GM12878 (cell line): ENCODE results near the gene RNF220. TPM values are rescaled to one million over a fixed set of nuclear protein-coding genes. Genes with fewer than 3 reads are reported as not detected.

Source experiments
- ATAC-seq: fragments of 200-7000 bp; cut with Tn5 transposase; 3 replicates; pipeline ENCODE4 v1.9.1; 2020; ENCODE audit warnings: mild to moderate bottlenecking, moderate library complexity
- BruUV-seq: library from RNA; stranded (reverse); fragments of 400-500 nt; replicated peaks from 2 replicates; lab custom pipeline; 2021; lab: Mats Ljungman, UMichigan
- CTCF ChIA-PET: fragments of 300-600 bp; sonication (Branson Sonifier 250); formaldehyde crosslinking; extraction: SDS; loops from one replicate; lab custom pipeline; 2021; ENCODE audit warnings: inconsistent platforms; lab: Yijun Ruan, JAX
- POLR2A ChIA-PET: fragments of 350-600 bp; formaldehyde crosslinking; extraction: SDS; loops from one replicate; lab custom pipeline; 2021; ENCODE audit warnings: inconsistent platforms; lab: Charles Lee
- RAD21 ChIA-PET: fragments of 300-600 bp; sonication (Branson Sonifier 250); formaldehyde crosslinking; loops from one replicate; lab custom pipeline; 2023; ENCODE audit warnings: antibody characterized with exemption; ENCODE audit not compliant: unreplicated experiment; lab: Charles Lee
- SMC1A ChIA-PET: fragments of 300-600 bp; sonication (Branson Sonifier 250); formaldehyde crosslinking; loops from one replicate; lab custom pipeline; 2023; ENCODE audit not compliant: unreplicated experiment, uncharacterized antibody; lab: Charles Lee
- DNase-seq: peaks from one replicate; pipeline ENCODE4 v3.0.0-alpha.2; 2011; ENCODE audit warnings: low read depth, low spot score
- FAIRE-seq: peaks from 3 replicates; lab custom pipeline; 2011; peaks lifted over from hg19 to GRCh38; lab: Jason Lieb, UNC
- H2AFZ ChIP-seq: 2 replicates; pipeline ENCODE4 v1.6.0; 2011; ENCODE audit warnings: low read depth, low read length, control low read depth; ENCODE audit not compliant: control insufficient read depth
- H3K27ac ChIP-seq: 2 replicates; pipeline ENCODE4 v1.5.1; 2011; ENCODE audit warnings: control low read depth; ENCODE audit not compliant: control insufficient read depth, insufficient read depth
- H3K27me3 ChIP-seq, 2 experiments: replicated peaks in 1 of 2; 2 replicates each; pipeline versions ENCODE4 v1.6.0 to v1.6.1; 2011; ENCODE audit warnings: low read length in 1 of 2; ENCODE audit not compliant: control insufficient read depth in 2 of 2, insufficient read depth in 2 of 2
- H3K36me3 ChIP-seq, 2 experiments: 2 replicates each; pipeline ENCODE4 v1.5.1; 2011; ENCODE audit warnings: low read length in 1 of 2; ENCODE audit not compliant: control insufficient read depth in 2 of 2, insufficient read depth in 2 of 2
- H3K4me1 ChIP-seq: 2 replicates; pipeline ENCODE4 v1.6.1; 2011; ENCODE audit warnings: mild to moderate bottlenecking, low read length, moderate library complexity, mixed read lengths; ENCODE audit not compliant: control insufficient read depth, insufficient read depth
- H3K4me2 ChIP-seq: 2 replicates; pipeline ENCODE4 v1.6.0; 2011; ENCODE audit warnings: control low read depth; ENCODE audit not compliant: control insufficient read depth, insufficient read depth
- H3K4me3 ChIP-seq: fragments of 200-600 bp; sonication (generic); 2 replicates; pipeline ENCODE4 v1.5.1; 2016
- H3K79me2 ChIP-seq: 2 replicates; pipeline ENCODE4 v1.6.0; 2011; ENCODE audit warnings: low read length; ENCODE audit not compliant: control insufficient read depth, insufficient read depth
- H3K9ac ChIP-seq: 2 replicates; pipeline ENCODE4 v1.8.0; 2011; ENCODE audit warnings: low read length, control low read depth, mixed read lengths; ENCODE audit not compliant: control insufficient read depth, insufficient read depth
- H3K9me3 ChIP-seq: replicated peaks from 3 replicates; pipeline ENCODE4 v1.5.1; 2011; ENCODE audit warnings: mild to moderate bottlenecking, low read length; ENCODE audit not compliant: control insufficient read depth, insufficient read depth
- H4K20me1 ChIP-seq: 2 replicates; pipeline ENCODE4 v1.6.0; 2011; ENCODE audit not compliant: control insufficient read depth, insufficient read depth
- BACH1 ChIP-seq: fragments of 450-650 bp; IDR thresholded peaks from 2 replicates; pipeline ENCODE4 v1.6.1; 2017; ENCODE audit warnings: mild to moderate bottlenecking, borderline replicate concordance
- BCL11A ChIP-seq: IDR thresholded peaks from 2 replicates; pipeline ENCODE4 v1.6.1; 2011; ENCODE audit warnings: low read depth, low read length
- BHLHE40 ChIP-seq, 2 experiments: fragments of 450-650 bp in 1 of 2; IDR thresholded peaks; 2 replicates each; pipeline ENCODE4 v1.6.1; 2011 to 2017; ENCODE audit warnings: low read depth in 2 of 2, borderline replicate concordance in 1 of 2, improper control_type of control experiment in 1 of 2, low read length in 1 of 2, mild to moderate bottlenecking in 1 of 2
- BMI1 ChIP-seq: fragments of 450-650 bp; IDR thresholded peaks from 2 replicates; pipeline ENCODE4 v1.6.1; 2016; ENCODE audit warnings: mild to moderate bottlenecking, moderate library complexity, borderline replicate concordance
- JUNB ChIP-seq: IDR thresholded peaks from 2 replicates; pipeline ENCODE4 v1.6.1; 2016; ENCODE audit warnings: antibody characterized with exemption, mild to moderate bottlenecking
- NRF1 ChIP-seq: conservative IDR thresholded peaks from 2 replicates; pipeline ENCODE4 v1.6.1; 2011; ENCODE audit warnings: mild to moderate bottlenecking, low read depth, low read length, improper control_type of control experiment
- SIN3A ChIP-seq: IDR thresholded peaks from 2 replicates; pipeline ENCODE4 v1.6.1; 2012; ENCODE audit warnings: low read depth, low read length, improper control_type of control experiment
- SMARCA5 ChIP-seq: fragments of 450-650 bp; IDR thresholded peaks from 2 replicates; pipeline ENCODE4 v1.6.1; 2017; ENCODE audit warnings: mild to moderate bottlenecking
- TCF7 ChIP-seq: IDR thresholded peaks from 2 replicates; pipeline ENCODE4 v1.6.1; 2014; ENCODE audit warnings: antibody characterized with exemption, borderline replicate concordance
- ZNF274 ChIP-seq: IDR thresholded peaks from one replicate; pipeline ENCODE4 v1.8.0; 2011; ENCODE audit not compliant: insufficient read length, insufficient read depth
- ZSCAN29 ChIP-seq: fragments of 450-650 bp; IDR thresholded peaks from 2 replicates; pipeline ENCODE4 v1.6.1; 2017; ENCODE audit warnings: mild to moderate bottlenecking, moderate library complexity
- WGBS: methylation state at CpG from one replicate; pipeline ENCODE4 v1.1.6; 2016; ENCODE audit warnings: low lambda C conversion rate; ENCODE audit not compliant: insufficient replicate concordance, insufficient coverage; ENCODE audit errors: missing lambda C conversion rate; 5-methylcytosine and 5-hydroxymethylcytosine counted together
- in situ Hi-C: fragments of 300-500 bp; cut with MboI; formaldehyde crosslinking; loops from 9 replicates; pipeline ENCODE4 v1.14.3; 2018; ENCODE audit warnings: mixed read lengths
- intact Hi-C: fragments of 100-400 bp; cut with micrococcal nuclease; formaldehyde crosslinking; loops from one replicate; pipeline ENCODE4 v1.14.2; 2022; ENCODE audit not compliant: unreplicated experiment
- polyA plus RNA-seq, 11 experiments: library from polyadenylated mRNA; depleted of rRNA in 4 of 11; unstranded in 6 of 11; stranded (reverse) in 5 of 11; fragments of >200 nt; fragmentation: Nextera tagmentation in 4 of 11; fragmentation: Illumina TruSeq in 1 of 11; extraction: Ambion mirVana in 4 of 11; extraction: Trizol in 1 of 11; gene quantifications; 1 replicate in 1 of 11; 2 replicates in 10 of 11; pipeline versions ENCODE4 v1.2.1 to v1.2.3, GENCODE V29; 2011 to 2016; ENCODE audit warnings: inconsistent platforms in 2 of 11, missing spikeins in 2 of 11, low read depth in 1 of 11
- total RNA-seq, 4 experiments: library from RNA; depleted of rRNA in 3 of 4; stranded (reverse); fragments of >200 nt in 3 of 4; fragmentation: Illumina TruSeq in 1 of 4; extraction: Trizol in 1 of 4; gene quantifications; 2 replicates each; pipeline versions ENCODE4 v1.2.1 to v1.2.3, GENCODE V29; 2013 to 2021
- TF ChIP-seq, protein P1 (sequence below): fragments of 450-650 bp; formaldehyde crosslinking; IDR thresholded peaks from 2 replicates; pipeline ENCODE4 v1.4.0; 2022; ENCODE audit warnings: mild to moderate bottlenecking, moderate library complexity

The RNF220 gene
- total and polyA plus RNA-seq, 10 of the 15 experiments (the other 5 are each of a cell fraction or from before 2014, with no cell fraction given) = 4.6 to 84.1 (median 53.7) TPM

DNA sequence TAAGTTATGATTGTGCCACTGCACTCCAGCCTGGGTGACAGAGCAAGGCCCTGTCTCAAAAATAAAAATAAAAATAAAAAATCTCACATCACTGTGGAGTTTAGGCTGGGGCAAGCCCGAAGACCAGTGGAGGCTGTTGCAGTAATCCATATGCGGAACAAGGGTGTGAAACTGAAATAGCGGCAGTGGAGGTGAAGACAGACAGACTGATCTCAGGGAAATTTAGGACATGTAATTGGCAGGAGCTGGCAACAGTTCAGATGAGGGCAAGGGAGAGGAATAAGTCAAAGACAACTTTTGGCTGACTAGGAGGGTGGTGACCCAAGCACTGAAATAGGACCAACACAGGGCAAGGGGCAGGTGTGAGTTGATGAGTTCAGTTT, 277.8 kb downstream of the RNF220 start:
- 99% methylated on average over 3 of the region's 3 CpGs for WGBS
- SMC1A ChIA-PET = no interaction called here
- H3K9ac ChIP-seq = no peak overlapping the region
- TF ChIP-seq NRF1 = no peak
- no peak for TF ChIP-seq BHLHE40 (IDR thresholded peaks at IDR 0.05; ENCODE audit: borderline replicate concordance in 1 of 2, low read depth in 2 of 2, low read length in 1 of 2)
- no peak for TF ChIP-seq ZSCAN29
- no peak for TF ChIP-seq BMI1
- TF ChIP-seq BCL11A = no peak
- no peak for TF ChIP-seq JUNB
- TF ChIP-seq TCF7 = no peak
- TF ChIP-seq SMARCA5 = no peak
- TF ChIP-seq BACH1 = no peak
- TF ChIP-seq, protein P1, sequence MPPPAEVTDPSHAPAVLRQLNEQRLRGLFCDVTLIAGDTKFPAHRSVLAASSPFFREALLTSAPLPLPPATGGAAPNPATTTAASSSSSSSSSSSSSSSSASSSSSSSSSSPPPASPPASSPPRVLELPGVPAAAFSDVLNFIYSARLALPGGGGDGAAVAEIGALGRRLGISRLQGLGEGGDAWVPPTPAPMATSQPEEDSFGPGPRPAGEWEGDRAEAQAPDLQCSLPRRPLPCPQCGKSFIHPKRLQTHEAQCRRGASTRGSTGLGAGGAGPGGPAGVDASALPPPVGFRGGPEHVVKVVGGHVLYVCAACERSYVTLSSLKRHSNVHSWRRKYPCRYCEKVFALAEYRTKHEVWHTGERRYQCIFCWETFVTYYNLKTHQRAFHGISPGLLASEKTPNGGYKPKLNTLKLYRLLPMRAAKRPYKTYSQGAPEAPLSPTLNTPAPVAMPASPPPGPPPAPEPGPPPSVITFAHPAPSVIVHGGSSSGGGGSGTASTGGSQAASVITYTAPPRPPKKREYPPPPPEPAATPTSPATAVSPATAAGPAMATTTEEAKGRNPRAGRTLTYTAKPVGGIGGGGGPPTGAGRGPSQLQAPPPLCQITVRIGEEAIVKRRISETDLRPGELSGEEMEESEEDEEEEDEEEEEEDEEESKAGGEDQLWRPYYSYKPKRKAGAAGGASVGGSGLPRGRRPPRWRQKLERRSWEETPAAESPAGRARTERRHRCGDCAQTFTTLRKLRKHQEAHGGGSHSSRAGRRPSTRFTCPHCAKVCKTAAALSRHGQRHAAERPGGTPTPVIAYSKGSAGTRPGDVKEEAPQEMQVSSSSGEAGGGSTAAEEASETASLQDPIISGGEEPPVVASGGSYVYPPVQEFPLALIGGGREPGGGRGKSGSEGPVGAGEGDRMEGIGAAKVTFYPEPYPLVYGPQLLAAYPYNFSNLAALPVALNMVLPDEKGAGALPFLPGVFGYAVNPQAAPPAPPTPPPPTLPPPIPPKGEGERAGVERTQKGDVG = no peak
- no peak for TF ChIP-seq SIN3A
- no peak for TF ChIP-seq ZNF274
- TF ChIP-seq, all 136 proteins: peak for 0
- intact Hi-C loops (no loop called here), in situ Hi-C loops (no loop called here)
- POLR2A ChIA-PET = interaction anchor here (0.6 to 2.8 kb wide), 2 partner anchors 9 to 12 kb away, joined by 8 to 29 read pairs; partner anchors contain the start of genes ARMH1 and TMEM53
- FAIRE-seq = no peak
- no peak for ATAC-seq
- H3K9me3 ChIP-seq = no peaks in the 10 kb centered on the region
- no TSS peak for BruUV-seq
- RAD21 ChIA-PET = interaction anchor here (2.3 kb wide), 1 partner anchor 8 kb away, joined by 11 read pairs; the partner anchor contains the start of genes ARMH1 and TMEM53
- CTCF ChIA-PET = interaction anchor here (3.1 kb wide), 1 partner anchor 14 kb away, joined by 17 read pairs; no protein-coding TSS in a partner anchor
- H3K4me3 ChIP-seq = no peak overlapping the region
- H4K20me1 ChIP-seq = no peaks in the 10 kb centered on the region
- H3K27ac ChIP-seq = no peak overlapping the region
- H2AFZ ChIP-seq = no peak overlapping the region
- no peaks in the 10 kb centered on the region for H3K27me3 ChIP-seq
- H3K36me3 ChIP-seq = no peaks in the 10 kb centered on the region
- no peak for DNase-seq
- peaks cover 27% of the 10 kb centered on the region for H3K4me1 ChIP-seq
- no peak overlapping the region for H3K4me2 ChIP-seq
- H3K79me2 ChIP-seq = no peaks in the 10 kb centered on the region
